Prostate gland (tissue), 2 donors: Measurements from ENCODE around the gene RAP1GAP.

Experiments
- CTCF ChIP-seq, 4 experiments: fragments of 200-600 bp in 2 of 4; fragments of 450-650 bp in 2 of 4; sonication (generic) in 2 of 4; IDR thresholded peaks; 1 replicate in 3 of 4; 2 replicates in 1 of 4; pipeline ENCODE4 v1.5.1; 2016 to 2019; ENCODE audit warnings: antibody characterized with exemption in 4 of 4, mild to moderate bottlenecking in 2 of 4, moderate library complexity in 2 of 4
- POLR2A ChIP-seq: fragments of 450-650 bp; IDR thresholded peaks from one replicate; pipeline ENCODE4 v1.6.1; 2016; ENCODE audit warnings: antibody characterized with exemption, mild to moderate bottlenecking

GRCh38 chr1:21636029-21636428 is 33.1 kb downstream of the RAP1GAP start:
- TF ChIP-seq CTCF (IDR thresholded peaks at IDR 0.05) = no peak
- no peak for TF ChIP-seq POLR2A
